CD14-positive monocyte (primary cell): ENCODE measurements around the gene GPR39. TPM values are rescaled to one million over a fixed set of nuclear protein-coding genes. Genes with fewer than 3 reads are reported as not detected.
A peak's percentile ranks its signal among the peaks of the same experiment; 100 is the strongest.

Experiments
- DNase-seq, 3 donors: peaks; one replicate each; pipeline ENCODE4 v3.0.0-alpha.2; 2011 to 2022
- H2AFZ ChIP-seq: 2 replicates; pipeline ENCODE4 v1.6.0; 2012; ENCODE audit warnings: mild to moderate bottlenecking, low read depth, low read length, inconsistent platforms; ENCODE audit not compliant: insufficient read depth, poor library complexity, severe bottlenecking
- H3K27ac ChIP-seq, 2 donors: 1 replicate in 1 of 2; 2 replicates in 1 of 2; pipeline ENCODE4 v1.5.1; 2012 to 2013; ENCODE audit warnings: low read length in 2 of 2, control low read depth in 1 of 2, inconsistent platforms in 1 of 2, low read depth in 1 of 2, mild to moderate bottlenecking in 1 of 2
- H3K27me3 ChIP-seq, 2 donors: one replicate each; pipeline versions ENCODE4 v1.6.0 to v1.6.1; 2011 to 2013; ENCODE audit warnings: low read length in 2 of 2; ENCODE audit not compliant: control insufficient read depth in 2 of 2, insufficient read depth in 2 of 2
- H3K36me3 ChIP-seq, 2 donors: replicated peaks in 1 of 2; 1 replicate in 1 of 2; 2 replicates in 1 of 2; pipeline versions ENCODE4 v1.5.1 to v1.6.1; 2012 to 2013; ENCODE audit warnings: low read length in 2 of 2, control low read depth in 1 of 2, inconsistent platforms in 1 of 2, mild to moderate bottlenecking in 1 of 2; ENCODE audit not compliant: insufficient read depth in 2 of 2, control insufficient read depth in 1 of 2
- H3K4me1 ChIP-seq, 2 donors: 1 replicate in 1 of 2; 2 replicates in 1 of 2; pipeline versions ENCODE4 v1.5.1 to v1.6.1; 2012 to 2013; ENCODE audit warnings: low read length in 2 of 2, control low read depth in 1 of 2, inconsistent platforms in 1 of 2, mild to moderate bottlenecking in 1 of 2, moderate library complexity in 1 of 2; ENCODE audit not compliant: insufficient read depth in 2 of 2, control insufficient read depth in 1 of 2
- H3K4me2 ChIP-seq: replicated peaks from 2 replicates; pipeline ENCODE3; 2012; ENCODE audit warnings: low read length, moderate library complexity, mild to moderate bottlenecking; ENCODE audit not compliant: poor library complexity, severe bottlenecking; ENCODE audit errors: extremely low read depth
- H3K4me3 ChIP-seq, 3 experiments: fragments of 200-600 bp in 1 of 3; sonication (generic) in 1 of 3; replicated peaks in 1 of 3; 1 replicate in 2 of 3; 2 replicates in 1 of 3; pipeline ENCODE4 v1.5.1; 2011 to 2013; ENCODE audit warnings: low read length in 3 of 3, mild to moderate bottlenecking in 3 of 3, control low read depth in 2 of 3, low read depth in 2 of 3, inconsistent platforms in 1 of 3, moderate library complexity in 1 of 3
- H3K79me2 ChIP-seq: 2 replicates; pipeline ENCODE4 v1.6.0; 2012; ENCODE audit warnings: mild to moderate bottlenecking, control low read depth, inconsistent platforms, low read length, moderate library complexity; ENCODE audit not compliant: insufficient read depth
- H3K9ac ChIP-seq: 2 replicates; pipeline ENCODE4 v1.6.0; 2017; ENCODE audit warnings: low read length, mild to moderate bottlenecking; ENCODE audit not compliant: insufficient read depth, poor library complexity, severe bottlenecking
- H3K9me3 ChIP-seq, 2 donors: replicated peaks in 1 of 2; 1 replicate in 1 of 2; 2 replicates in 1 of 2; pipeline versions ENCODE4 v1.5.1 to v1.6.1; 2012 to 2013; ENCODE audit warnings: low read length in 2 of 2, control low read depth in 1 of 2; ENCODE audit not compliant: control insufficient read depth in 1 of 2, insufficient read depth in 1 of 2
- H4K20me1 ChIP-seq: 2 replicates; pipeline ENCODE4 v1.6.0; 2012; ENCODE audit warnings: mild to moderate bottlenecking, low read length, control low read depth, moderate library complexity; ENCODE audit not compliant: insufficient read depth
- H3K27ac Mint-ChIP-seq, 7 donors: one replicate each; pipeline ENCODE4 v1.8.0; 2020; ENCODE audit warnings: mild to moderate bottlenecking in 7 of 7, mixed read lengths in 7 of 7, moderate library complexity in 6 of 7, inconsistent platforms in 2 of 7
- H3K27me3 Mint-ChIP-seq, 3 donors: one replicate each; pipeline ENCODE4 v1.8.0; 2021 to 2022; ENCODE audit warnings: low read depth in 3 of 3, mild to moderate bottlenecking in 3 of 3, mixed read lengths in 3 of 3, moderate library complexity in 3 of 3, inconsistent platforms in 1 of 3
- H3K36me3 Mint-ChIP-seq, 2 donors: one replicate each; pipeline ENCODE4 v1.8.0; 2020; ENCODE audit warnings: mixed read lengths in 2 of 2, inconsistent platforms in 1 of 2, mild to moderate bottlenecking in 1 of 2
- H3K4me1 Mint-ChIP-seq: one replicate; pipeline ENCODE4 v1.8.0; 2020; ENCODE audit warnings: mild to moderate bottlenecking, mixed read lengths
- H3K4me3 Mint-ChIP-seq, 2 donors: one replicate each; pipeline ENCODE4 v1.8.0; 2020; ENCODE audit warnings: mild to moderate bottlenecking in 2 of 2, mixed read lengths in 2 of 2, moderate library complexity in 1 of 2
- H3K9me3 Mint-ChIP-seq, 7 donors: one replicate each; pipeline ENCODE4 v1.8.0; 2020 to 2022; ENCODE audit warnings: mixed read lengths in 7 of 7, mild to moderate bottlenecking in 6 of 7, moderate library complexity in 6 of 7, inconsistent platforms in 2 of 7
- WGBS: methylation state at CpG from one replicate; pipeline ENCODE4 v1.1.5; 2013; ENCODE audit warnings: missing lambda C conversion rate; ENCODE audit not compliant: insufficient coverage; 5-methylcytosine and 5-hydroxymethylcytosine counted together
- intact Hi-C, 2 donors: fragments of 100-400 bp; cut with micrococcal nuclease; formaldehyde crosslinking; loops; one replicate each; pipeline versions ENCODE4 v1.15.0 to v1.15.1; 2023
- polyA plus RNA-seq, 3 donors: library from polyadenylated mRNA; depleted of rRNA in 1 of 3; unstranded in 2 of 3; stranded (reverse) in 1 of 3; fragments of 300-500 nt in 2 of 3; fragments of >200 nt in 1 of 3; fragmentation: Illumina TruSeq in 2 of 3; gene quantifications; 1 replicate in 2 of 3; 2 replicates in 1 of 3; pipeline ENCODE4 v1.2.3, GENCODE V29; 2012 to 2021
- TF ChIP-seq, protein P1 (sequence below): fragments of 200-600 bp; IDR thresholded peaks from one replicate; pipeline ENCODE4 v1.8.0; 2022; ENCODE audit warnings: antibody characterized with exemption, mild to moderate bottlenecking

The GPR39 gene
- polyA plus RNA-seq, 3 donors: 0.12 TPM; not detected in 2

DNA sequence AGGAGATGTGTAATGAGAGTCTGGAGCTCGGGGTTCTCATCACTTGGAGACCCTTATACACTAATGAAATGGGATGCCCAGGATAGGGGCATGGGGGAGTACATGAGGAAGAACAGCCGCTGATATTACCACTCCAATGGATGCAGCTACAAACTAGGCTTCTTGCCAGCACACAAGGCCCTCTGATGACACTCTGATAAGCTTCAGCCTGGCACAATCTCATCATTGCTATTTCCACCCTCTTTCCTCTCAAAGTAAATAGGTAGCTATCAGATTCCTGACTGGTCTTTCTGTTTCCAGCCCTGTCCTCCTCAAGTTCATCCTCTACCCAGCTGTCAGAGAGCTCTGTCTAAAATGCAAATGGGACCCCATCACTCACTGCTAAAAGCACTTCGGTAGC lies 103.0 kb downstream of the GPR39 start:
- Mint-ChIP-seq H3K36me3 (no peaks in the 10 kb centered on the region), H3K27ac (no peak overlapping the region), H3K4me3 (no peak overlapping the region), H3K9me3 (peaks cover 0 to 1% (median 0%) of the 10 kb centered on the region in 7 donors), H3K27me3 (peaks cover 4 to 6% (median 5%) of the 10 kb centered on the region in 3 donors), H3K4me1 (no peaks in the 10 kb centered on the region)
- no peak overlapping the region for H3K27ac ChIP-seq
- WGBS: 100% methylated on average over 1 of the region's 3 CpGs
- no peaks in the 10 kb centered on the region for H3K27me3 ChIP-seq
- TF ChIP-seq, protein P1, sequence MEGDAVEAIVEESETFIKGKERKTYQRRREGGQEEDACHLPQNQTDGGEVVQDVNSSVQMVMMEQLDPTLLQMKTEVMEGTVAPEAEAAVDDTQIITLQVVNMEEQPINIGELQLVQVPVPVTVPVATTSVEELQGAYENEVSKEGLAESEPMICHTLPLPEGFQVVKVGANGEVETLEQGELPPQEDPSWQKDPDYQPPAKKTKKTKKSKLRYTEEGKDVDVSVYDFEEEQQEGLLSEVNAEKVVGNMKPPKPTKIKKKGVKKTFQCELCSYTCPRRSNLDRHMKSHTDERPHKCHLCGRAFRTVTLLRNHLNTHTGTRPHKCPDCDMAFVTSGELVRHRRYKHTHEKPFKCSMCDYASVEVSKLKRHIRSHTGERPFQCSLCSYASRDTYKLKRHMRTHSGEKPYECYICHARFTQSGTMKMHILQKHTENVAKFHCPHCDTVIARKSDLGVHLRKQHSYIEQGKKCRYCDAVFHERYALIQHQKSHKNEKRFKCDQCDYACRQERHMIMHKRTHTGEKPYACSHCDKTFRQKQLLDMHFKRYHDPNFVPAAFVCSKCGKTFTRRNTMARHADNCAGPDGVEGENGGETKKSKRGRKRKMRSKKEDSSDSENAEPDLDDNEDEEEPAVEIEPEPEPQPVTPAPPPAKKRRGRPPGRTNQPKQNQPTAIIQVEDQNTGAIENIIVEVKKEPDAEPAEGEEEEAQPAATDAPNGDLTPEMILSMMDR: no peak
- no peak overlapping the region for H3K9ac ChIP-seq
- H4K20me1 ChIP-seq: no peaks in the 10 kb centered on the region
- intact Hi-C loops: no loop called here
- H3K36me3 ChIP-seq: no peaks in the 10 kb centered on the region
- no peak overlapping the region for H2AFZ ChIP-seq
- no peaks in the 10 kb centered on the region for H3K79me2 ChIP-seq
- DNase-seq: no peak
- H3K4me1 ChIP-seq: no peaks in the 10 kb centered on the region
- H3K4me3 ChIP-seq: no peak overlapping the region
- H3K9me3 ChIP-seq: no peaks in the 10 kb centered on the region
- H3K4me2 ChIP-seq: no peak overlapping the region

DNA sequence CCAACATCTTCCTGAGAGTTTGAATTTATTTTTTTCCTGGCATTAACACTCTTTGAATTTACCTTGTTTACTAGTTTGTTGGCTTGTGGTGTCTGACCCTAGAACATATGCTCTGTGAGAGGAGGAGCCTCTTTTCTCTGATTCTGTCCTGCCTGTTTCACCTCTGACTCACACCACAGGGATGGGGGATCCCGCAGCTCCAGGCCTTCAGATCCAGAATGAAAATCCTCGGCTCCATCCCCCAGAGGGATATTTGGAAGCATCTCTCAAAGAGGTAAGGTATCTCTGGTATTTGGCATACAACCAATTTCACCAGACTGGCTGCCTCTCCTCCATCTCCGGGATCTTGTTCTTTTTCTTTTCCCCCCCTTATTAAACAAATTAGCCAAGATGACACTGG lies 104.7 kb downstream of the GPR39 start:
- no peak overlapping the region for H3K4me3 ChIP-seq
- no CpG with 5 or more reads among the region's 3 CpGs for WGBS
- H3K36me3 Mint-ChIP-seq: no peaks in the 10 kb centered on the region
- H3K4me1 ChIP-seq: no peaks in the 10 kb centered on the region
- H3K79me2 ChIP-seq: no peaks in the 10 kb centered on the region
- no peaks in the 10 kb centered on the region for H3K36me3 ChIP-seq
- DNase-seq: no peak
- H3K27ac Mint-ChIP-seq: peak overlapping the region in 1 of 7 donors; percentile 62
- intact Hi-C loops: no loop called here
- TF ChIP-seq, protein P1: no peak
- H3K4me1 Mint-ChIP-seq: no peaks in the 10 kb centered on the region
- H3K9me3 ChIP-seq: no peaks in the 10 kb centered on the region
- H3K9ac ChIP-seq: no peak overlapping the region
- no peak overlapping the region for H3K27ac ChIP-seq
- H3K4me3 Mint-ChIP-seq: no peak overlapping the region
- H4K20me1 ChIP-seq: no peaks in the 10 kb centered on the region
- H3K9me3 Mint-ChIP-seq: peaks cover 0 to 2% (median 0%) of the 10 kb centered on the region in 7 donors
- H3K27me3 Mint-ChIP-seq: peaks cover 4 to 6% (median 5%) of the 10 kb centered on the region in 3 donors
- no peaks in the 10 kb centered on the region for H3K27me3 ChIP-seq
- no peak overlapping the region for H2AFZ ChIP-seq
- H3K4me2 ChIP-seq: no peak overlapping the region
